Ovary (tissue), 3 donors: Measurements from ENCODE around the gene LBX2.

ENCODE experiments used
- CTCF ChIP-seq, 3 donors: fragments of 450-650 bp in 2 of 3; fragments of 200-600 bp in 1 of 3; IDR thresholded peaks; one replicate each; pipeline versions ENCODE4 v1.5.1 to v1.8.0; 2016 to 2022; ENCODE audit warnings: antibody characterized with exemption in 3 of 3, mild to moderate bottlenecking in 1 of 3
- EP300 ChIP-seq: sonication (generic); formaldehyde crosslinking; IDR thresholded peaks from one replicate; pipeline ENCODE4 v1.6.1; 2017; ENCODE audit warnings: antibody characterized with exemption
- POLR2A ChIP-seq: fragments of 450-650 bp; IDR thresholded peaks from one replicate; pipeline ENCODE4 v1.6.1; 2017; ENCODE audit warnings: antibody characterized with exemption, mild to moderate bottlenecking, moderate library complexity
- donor health status: DM: no; HTN: no; CAD: no.

- TF ChIP-seq CTCF (IDR thresholded peaks at IDR 0.05), result no peak
- no peak for TF ChIP-seq EP300
- TF ChIP-seq POLR2A, result no peak
Measured at GRCh38 chr2:74527741-74528140, 28.3 kb upstream of the LBX2 start.
